ENCODE measurements around the gene SRPRA.
"Not testable (repeated sequence)": the region's sequence is repeated elsewhere in the genome, so short reads cannot be mapped to it uniquely, and the experiment has no call there.

SRPRA gene

DNA sequence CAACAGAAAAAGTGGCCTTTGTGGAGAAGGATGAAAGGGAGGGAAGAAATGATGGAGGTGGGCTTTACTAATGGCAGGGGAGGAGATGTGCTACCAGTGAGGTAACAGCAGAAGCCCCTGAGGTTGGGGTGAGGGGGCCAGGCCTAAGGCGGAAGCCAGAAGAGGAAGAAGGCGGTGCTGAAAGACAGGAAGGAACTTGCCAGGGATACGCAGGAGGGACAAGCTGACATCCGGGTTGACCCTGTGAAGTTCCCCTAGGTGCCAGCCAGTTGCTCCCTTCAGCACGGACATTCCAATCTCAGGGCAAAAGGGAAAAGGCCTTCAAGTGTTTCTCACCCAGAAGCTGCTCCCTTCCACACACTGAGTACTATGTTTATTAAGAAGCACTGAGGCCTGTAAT lies 11.9 kb upstream of the SRPRA start:
- Histone ChIP-seq H3K27ac (ENCODE audit: low read depth, low read length) (no peak overlapping the region), H3K9ac (ENCODE audit: low read length) (no peak overlapping the region), H3K4me1 (ENCODE audit: control insufficient read depth, insufficient read depth, low read length) (peaks cover 5% of the 10 kb centered on the region), H3K27me3 (ENCODE audit: control insufficient read depth, insufficient read depth, low read length) (no peaks in the 10 kb centered on the region), H3K4me3 (ENCODE audit: low read length) (no peak overlapping the region), H3K36me3 (ENCODE audit: control insufficient read depth, insufficient read depth, low read length) (peaks cover 3% of the 10 kb centered on the region)

DNA sequence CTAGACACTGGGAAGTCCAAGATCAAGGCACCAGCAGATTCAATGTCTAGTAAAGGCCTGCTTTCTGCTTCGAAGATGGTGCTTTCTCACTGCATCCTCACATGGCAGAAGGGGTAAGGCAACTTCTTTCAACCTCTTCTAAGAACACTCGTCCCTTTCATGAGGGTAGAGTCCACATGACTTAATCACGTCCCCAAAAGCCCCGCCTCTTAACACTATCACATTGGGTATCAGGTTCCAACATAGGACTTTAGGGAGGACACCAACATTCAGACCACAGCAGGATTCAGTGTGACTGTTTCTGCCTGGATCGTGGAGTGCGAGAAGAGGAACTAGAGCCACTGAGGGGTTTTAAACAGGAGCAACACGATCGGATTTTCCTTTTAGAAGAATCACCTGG lies 10.5 kb upstream of the SRPRA start:
- Histone ChIP-seq H3K27ac (ENCODE audit: low read depth, low read length) (no peak overlapping the region), H3K36me3 (ENCODE audit: control insufficient read depth, insufficient read depth, low read length) (peaks cover 10% of the 10 kb centered on the region), H3K27me3 (ENCODE audit: control insufficient read depth, insufficient read depth, low read length) (no peaks in the 10 kb centered on the region), H3K4me1 (ENCODE audit: control insufficient read depth, insufficient read depth, low read length) (peaks cover 5% of the 10 kb centered on the region), H3K4me3 (ENCODE audit: low read length) (no peak overlapping the region), H3K9ac (ENCODE audit: low read length) (no peak overlapping the region)

DNA sequence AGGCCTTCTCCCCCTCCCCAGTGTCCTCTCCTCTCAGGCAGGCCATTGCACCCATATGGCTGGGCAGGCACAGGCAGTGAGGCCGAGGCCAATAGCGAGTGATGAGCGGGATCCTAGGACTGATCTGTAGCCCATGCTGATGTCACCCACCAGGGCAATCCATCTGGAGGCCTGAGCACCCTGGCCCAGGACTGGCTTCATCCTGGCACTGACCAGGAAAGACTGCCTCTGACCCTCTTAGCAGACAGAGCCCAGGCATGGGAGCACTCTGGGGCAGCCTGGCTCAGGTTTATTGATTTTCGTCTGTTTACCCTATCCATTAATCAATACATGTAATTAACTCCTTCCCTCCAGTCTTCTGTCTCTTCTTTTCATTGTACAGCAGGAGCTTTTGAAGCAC lies 9.1 kb upstream of the SRPRA start:
- Histone ChIP-seq H3K36me3 (ENCODE audit: control insufficient read depth, insufficient read depth, low read length) (peaks cover 14% of the 10 kb centered on the region), H3K27me3 (ENCODE audit: control insufficient read depth, insufficient read depth, low read length) (no peaks in the 10 kb centered on the region), H3K9ac (ENCODE audit: low read length) (no peak overlapping the region), H3K4me3 (ENCODE audit: low read length) (no peak overlapping the region), H3K27ac (ENCODE audit: low read depth, low read length) (no peak overlapping the region), H3K4me1 (ENCODE audit: control insufficient read depth, insufficient read depth, low read length) (peaks cover 5% of the 10 kb centered on the region)

DNA sequence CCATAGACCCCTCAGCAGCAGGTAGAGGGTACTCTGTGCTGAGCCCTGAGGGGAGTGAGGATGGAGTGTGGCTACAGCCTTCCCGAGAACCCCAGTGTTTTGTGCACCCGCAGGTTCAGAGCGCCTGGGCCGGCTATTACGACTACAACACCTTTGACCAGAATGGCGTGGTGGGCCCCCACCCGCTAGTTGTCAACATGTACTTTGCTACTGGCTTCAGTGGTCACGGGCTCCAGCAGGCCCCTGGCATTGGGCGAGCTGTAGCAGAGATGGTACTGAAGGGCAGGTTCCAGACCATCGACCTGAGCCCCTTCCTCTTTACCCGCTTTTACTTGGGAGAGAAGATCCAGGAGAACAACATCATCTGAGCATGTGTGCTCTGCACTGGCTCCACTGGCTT lies 8.6 kb upstream of the SRPRA start:
- Histone ChIP-seq H3K27ac (ENCODE audit: low read depth, low read length) (no peak overlapping the region), H3K4me1 (ENCODE audit: control insufficient read depth, insufficient read depth, low read length) (peaks cover 5% of the 10 kb centered on the region), H3K9ac (ENCODE audit: low read length) (no peak overlapping the region), H3K4me3 (ENCODE audit: low read length) (no peak overlapping the region), H3K27me3 (ENCODE audit: control insufficient read depth, insufficient read depth, low read length) (no peaks in the 10 kb centered on the region), H3K36me3 (ENCODE audit: control insufficient read depth, insufficient read depth, low read length) (peaks cover 14% of the 10 kb centered on the region)

DNA sequence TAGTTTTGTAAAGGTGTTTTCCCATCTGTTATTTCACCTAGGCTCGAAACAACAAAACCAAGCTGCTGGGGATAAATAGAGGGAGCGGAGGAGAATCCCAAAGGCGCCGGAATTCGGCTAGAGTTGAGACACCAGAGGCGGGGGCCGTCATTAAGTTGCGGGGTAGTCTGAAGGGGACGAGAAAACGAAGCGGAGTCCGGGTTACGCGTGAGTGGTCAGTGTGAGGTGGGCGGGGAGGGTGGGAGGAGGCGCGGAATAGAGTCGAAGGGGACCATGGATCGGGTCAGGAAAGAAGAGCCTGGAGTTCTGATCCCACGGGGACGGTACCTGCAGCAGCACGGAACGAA lies 361 bp downstream of the SRPRA start:
- Histone ChIP-seq H3K9ac (ENCODE audit: low read length) (peak overlapping the region; percentile 92), H3K36me3 (ENCODE audit: control insufficient read depth, insufficient read depth, low read length) (peaks cover 35% of the 10 kb centered on the region), H3K27ac (ENCODE audit: low read depth, low read length) (peak overlapping the region; percentile 85), H3K27me3 (ENCODE audit: control insufficient read depth, insufficient read depth, low read length) (no peaks in the 10 kb centered on the region), H3K4me3 (ENCODE audit: low read length) (peak overlapping the region; percentile 97), H3K4me1 (ENCODE audit: control insufficient read depth, insufficient read depth, low read length) (peaks cover 6% of the 10 kb centered on the region)

DNA sequence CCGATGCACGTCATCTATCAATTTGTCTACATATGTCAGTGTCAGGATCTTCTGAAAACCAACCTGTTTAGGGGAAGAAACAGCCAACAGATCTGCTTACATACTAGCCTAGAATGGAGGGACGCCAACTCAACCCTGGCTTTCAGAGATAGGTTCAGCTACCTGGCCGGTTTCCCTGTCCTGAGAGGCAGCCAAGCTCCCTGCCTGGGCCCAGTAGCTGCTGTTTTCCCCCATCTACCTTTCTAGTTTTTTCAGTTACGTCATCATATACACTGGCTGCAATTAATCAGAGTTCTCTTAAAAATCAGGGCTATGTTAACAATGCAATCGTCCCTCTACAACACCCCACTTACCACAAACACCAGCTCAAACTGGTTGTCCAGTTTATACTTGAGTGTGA lies 1.0 kb downstream of the SRPRA start:
- Histone ChIP-seq H3K27ac (ENCODE audit: low read depth, low read length) (peak overlapping the region; percentile 85), H3K9ac (ENCODE audit: low read length) (peak overlapping the region; percentile 92), H3K4me1 (ENCODE audit: control insufficient read depth, insufficient read depth, low read length) (peaks cover 6% of the 10 kb centered on the region), H3K4me3 (ENCODE audit: low read length) (peak overlapping the region; percentile 97), H3K27me3 (ENCODE audit: control insufficient read depth, insufficient read depth, low read length) (no peaks in the 10 kb centered on the region), H3K36me3 (ENCODE audit: control insufficient read depth, insufficient read depth, low read length) (peaks cover 40% of the 10 kb centered on the region)

DNA sequence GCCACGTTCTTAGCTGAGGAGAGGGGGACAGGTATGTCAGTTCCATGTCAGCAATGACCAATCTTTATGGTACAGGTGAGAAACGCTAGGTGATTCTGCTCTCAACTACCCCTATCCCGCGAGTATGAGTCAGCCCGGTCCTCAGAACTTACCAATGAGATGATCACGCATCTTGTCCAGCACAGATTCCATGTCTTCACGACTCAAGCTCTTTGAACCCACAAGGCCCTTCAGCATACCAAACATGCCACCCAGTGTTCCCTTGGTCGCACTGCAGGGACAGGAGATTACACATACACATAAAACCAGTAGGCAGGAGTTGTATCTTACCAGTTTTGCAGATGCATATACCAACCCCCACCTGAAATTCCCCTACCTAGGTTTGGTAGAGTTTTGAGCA lies 2.9 kb downstream of the SRPRA start:
- H3K4me1 ChIP-seq (ENCODE audit: control insufficient read depth, insufficient read depth, low read length) = peaks cover 6% of the 10 kb centered on the region
- no peak overlapping the region for H3K9ac ChIP-seq (ENCODE audit: low read length)
- no peak overlapping the region for H3K4me3 ChIP-seq (ENCODE audit: low read length)
- H3K27ac ChIP-seq (ENCODE audit: low read depth, low read length) = no peak overlapping the region
- H3K27me3 ChIP-seq (ENCODE audit: control insufficient read depth, insufficient read depth, low read length) = no peaks in the 10 kb centered on the region
- peaks cover 53% of the 10 kb centered on the region for H3K36me3 ChIP-seq (ENCODE audit: control insufficient read depth, insufficient read depth, low read length)

DNA sequence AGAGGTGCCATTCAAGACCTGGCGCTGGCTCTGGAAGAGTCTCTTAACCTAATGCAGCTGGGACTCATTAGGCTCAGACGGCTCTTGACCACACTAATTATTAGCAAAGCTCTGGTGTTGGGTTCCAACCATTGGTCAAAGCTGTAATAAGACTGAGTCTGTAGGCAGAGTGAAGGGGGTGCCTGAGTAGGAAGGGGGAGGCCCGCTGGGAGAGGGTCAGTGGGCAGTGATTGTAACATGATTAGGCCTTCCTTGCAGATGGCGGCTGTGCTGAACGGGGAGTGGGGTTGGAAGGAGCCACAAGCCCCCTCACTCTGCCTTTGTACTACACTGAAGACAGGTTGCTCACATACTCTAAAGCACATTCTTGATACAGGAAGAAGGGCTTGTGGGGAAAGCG lies 5.2 kb downstream of the SRPRA start:
- Histone ChIP-seq H3K9ac (ENCODE audit: low read length) (no peak overlapping the region), H3K36me3 (ENCODE audit: control insufficient read depth, insufficient read depth, low read length) (peaks cover 53% of the 10 kb centered on the region), H3K27me3 (ENCODE audit: control insufficient read depth, insufficient read depth, low read length) (no peaks in the 10 kb centered on the region), H3K27ac (ENCODE audit: low read depth, low read length) (no peak overlapping the region), H3K4me1 (ENCODE audit: control insufficient read depth, insufficient read depth, low read length) (peaks cover 6% of the 10 kb centered on the region), H3K4me3 (ENCODE audit: low read length) (no peak overlapping the region)

DNA sequence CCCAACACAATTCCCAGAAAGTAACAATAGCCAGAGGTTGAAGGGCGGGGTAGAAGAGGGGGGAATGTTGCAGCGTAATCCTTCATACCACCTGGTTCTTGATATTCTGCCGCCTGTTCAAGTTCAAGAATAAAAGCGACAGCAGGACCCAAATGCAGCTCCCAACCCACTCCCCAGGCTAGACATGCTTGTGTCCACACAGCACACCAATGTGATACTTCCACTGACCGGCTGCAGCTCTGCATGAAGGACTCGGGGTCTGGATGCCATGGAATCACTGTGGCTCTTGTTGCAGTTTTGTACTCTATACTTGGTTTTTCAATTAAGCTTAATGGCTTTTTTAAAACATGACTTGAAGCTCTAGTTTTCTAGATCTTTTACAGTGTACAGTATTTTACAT lies 6.5 kb downstream of the SRPRA start:
- Histone ChIP-seq H3K36me3 (ENCODE audit: control insufficient read depth, insufficient read depth, low read length) (peaks cover 53% of the 10 kb centered on the region), H3K9ac (ENCODE audit: low read length) (no peak overlapping the region), H3K4me3 (ENCODE audit: low read length) (no peak overlapping the region), H3K27ac (ENCODE audit: low read depth, low read length) (no peak overlapping the region), H3K27me3 (ENCODE audit: control insufficient read depth, insufficient read depth, low read length) (no peaks in the 10 kb centered on the region), H3K4me1 (ENCODE audit: control insufficient read depth, insufficient read depth, low read length) (no peaks in the 10 kb centered on the region)

DNA sequence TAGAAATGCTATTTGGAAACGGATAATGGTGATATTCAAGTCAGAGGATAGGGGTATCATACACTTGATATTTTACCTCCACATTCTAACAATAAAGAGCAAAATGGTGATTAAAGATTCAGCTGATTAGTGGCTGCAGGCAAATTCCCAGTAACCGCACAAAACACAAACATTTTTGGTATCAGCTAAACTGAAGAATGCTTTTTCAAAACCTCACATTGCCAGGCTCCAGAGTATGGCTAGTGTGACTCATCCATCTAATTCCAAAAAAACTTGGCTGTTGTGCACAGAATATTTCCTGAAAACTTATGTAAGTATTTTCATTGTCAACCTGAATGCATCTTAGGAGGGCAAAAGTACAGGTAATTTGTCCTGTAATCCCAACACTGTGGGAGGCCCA lies 10.9 kb downstream of the SRPRA start:
- H3K27me3 ChIP-seq (ENCODE audit: control insufficient read depth, insufficient read depth, low read length) = no peaks in the 10 kb centered on the region
- H3K4me1 ChIP-seq (ENCODE audit: control insufficient read depth, insufficient read depth, low read length) = no peaks in the 10 kb centered on the region
- H3K27ac ChIP-seq (ENCODE audit: low read depth, low read length) = no peak overlapping the region
- peaks cover 12% of the 10 kb centered on the region for H3K36me3 ChIP-seq (ENCODE audit: control insufficient read depth, insufficient read depth, low read length)
- no peak overlapping the region for H3K4me3 ChIP-seq (ENCODE audit: low read length)
- H3K9ac ChIP-seq (ENCODE audit: low read length) = no peak overlapping the region

DNA sequence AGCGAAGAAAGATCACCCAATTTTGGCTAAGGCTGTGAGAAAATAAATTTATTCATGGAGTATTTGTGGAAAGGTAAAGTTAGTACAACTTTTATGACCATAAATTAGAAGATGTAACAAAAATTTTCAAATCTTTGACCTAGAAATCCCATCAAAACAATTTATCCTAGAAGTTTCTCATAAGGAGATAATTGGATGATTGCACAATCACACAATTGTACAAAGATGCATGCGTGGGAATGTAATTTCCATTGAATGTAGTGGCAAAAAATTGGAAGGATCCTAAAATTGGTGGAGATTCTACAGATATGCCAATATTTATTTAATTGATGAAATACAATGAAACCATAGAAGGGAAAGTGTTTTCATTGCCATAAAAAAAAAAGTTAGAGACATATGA lies 11.6 kb downstream of the SRPRA start:
- Histone ChIP-seq H3K27me3 (ENCODE audit: control insufficient read depth, insufficient read depth, low read length) (no peaks in the 10 kb centered on the region), H3K9ac (ENCODE audit: low read length) (no peak overlapping the region), H3K36me3 (ENCODE audit: control insufficient read depth, insufficient read depth, low read length) (peaks cover 9% of the 10 kb centered on the region), H3K4me3 (ENCODE audit: low read length) (no peak overlapping the region), H3K4me1 (ENCODE audit: control insufficient read depth, insufficient read depth, low read length) (no peaks in the 10 kb centered on the region), H3K27ac (ENCODE audit: low read depth, low read length) (no peak overlapping the region)

DNA sequence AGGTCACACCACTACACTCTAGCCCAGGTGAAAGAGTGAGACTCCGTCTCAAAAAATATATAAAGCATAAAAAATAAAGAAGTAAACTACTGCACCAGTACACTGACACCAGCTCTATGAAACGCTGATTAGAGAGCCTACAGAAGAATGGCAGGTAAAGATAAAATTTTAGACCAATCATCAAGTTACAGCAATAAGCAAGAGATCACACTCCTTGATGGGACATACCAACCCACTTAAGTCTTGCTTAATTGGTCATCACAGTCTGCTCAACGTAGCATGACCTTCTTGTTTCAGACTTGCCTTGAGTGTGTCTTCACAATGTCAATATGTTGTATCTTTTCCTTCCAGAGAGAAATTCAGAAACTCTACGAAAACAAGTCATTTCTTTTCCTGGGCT lies 12.5 kb downstream of the SRPRA start:
- Histone ChIP-seq H3K27ac (ENCODE audit: low read depth, low read length) (no peak overlapping the region), H3K9ac (ENCODE audit: low read length) (no peak overlapping the region), H3K27me3 (ENCODE audit: control insufficient read depth, insufficient read depth, low read length) (no peaks in the 10 kb centered on the region), H3K4me1 (ENCODE audit: control insufficient read depth, insufficient read depth, low read length) (no peaks in the 10 kb centered on the region), H3K4me3 (ENCODE audit: low read length) (no peak overlapping the region), H3K36me3 (ENCODE audit: control insufficient read depth, insufficient read depth, low read length) (peaks cover 3% of the 10 kb centered on the region)

DNA sequence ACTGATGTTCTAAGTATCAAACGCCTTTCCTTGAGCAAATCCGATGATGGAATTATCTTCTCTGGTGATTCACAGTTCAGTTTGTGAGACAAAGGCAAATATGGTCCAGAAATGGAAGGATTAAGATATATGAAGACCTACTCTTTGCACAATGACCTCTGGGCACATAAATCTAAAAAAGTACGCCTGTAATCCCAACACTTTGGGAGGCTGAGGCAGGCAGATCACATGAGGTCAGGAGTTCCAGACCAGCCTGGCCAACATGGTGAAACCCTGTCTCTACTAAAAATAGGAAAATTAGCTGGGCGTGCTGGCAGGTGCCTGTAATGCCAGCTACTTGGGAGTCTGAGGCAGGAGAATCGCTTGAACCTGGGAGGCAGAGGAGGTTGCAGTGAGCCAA lies 13.2 kb downstream of the SRPRA start:
- H3K9ac ChIP-seq (ENCODE audit: low read length); H3K4me1 ChIP-seq (ENCODE audit: control insufficient read depth, insufficient read depth, low read length); H3K36me3 ChIP-seq (ENCODE audit: control insufficient read depth, insufficient read depth, low read length); H3K27me3 ChIP-seq (ENCODE audit: control insufficient read depth, insufficient read depth, low read length); H3K27ac ChIP-seq (ENCODE audit: low read depth, low read length); H3K4me3 ChIP-seq (ENCODE audit: low read length): not testable (repeated sequence)

DNA sequence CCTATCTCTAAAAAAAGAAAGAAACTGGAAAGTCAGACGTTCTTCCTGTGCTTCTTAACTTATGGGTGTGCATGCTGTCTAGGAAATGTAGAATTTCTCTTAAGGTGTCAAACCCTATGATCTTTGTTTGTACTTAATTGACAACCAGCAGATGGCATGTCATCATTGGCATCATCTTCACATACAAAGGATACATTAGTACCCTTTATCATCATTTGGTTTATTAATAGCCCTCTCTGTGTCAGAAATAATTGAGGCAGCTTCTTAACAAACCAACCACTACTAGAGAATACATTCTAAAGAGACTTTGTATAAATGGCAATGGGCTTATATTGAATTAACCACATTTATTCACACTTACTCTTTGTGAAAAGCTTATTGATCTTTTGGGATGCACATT lies 13.9 kb downstream of the SRPRA start:
- no peak overlapping the region for H3K9ac ChIP-seq (ENCODE audit: low read length)
- no peaks in the 10 kb centered on the region for H3K4me1 ChIP-seq (ENCODE audit: control insufficient read depth, insufficient read depth, low read length)
- H3K27me3 ChIP-seq (ENCODE audit: control insufficient read depth, insufficient read depth, low read length) = no peaks in the 10 kb centered on the region
- H3K36me3 ChIP-seq (ENCODE audit: control insufficient read depth, insufficient read depth, low read length) = no peaks in the 10 kb centered on the region
- H3K27ac ChIP-seq (ENCODE audit: low read depth, low read length) = no peak overlapping the region
- H3K4me3 ChIP-seq (ENCODE audit: low read length) = no peak overlapping the region
